Measurements from ENCODE around the gene MYO15B. TPM values are rescaled to one million over a fixed set of nuclear protein-coding genes. Genes with fewer than 3 reads are reported as not detected.

Gene MYO15B
- total and polyA plus RNA-seq, 2 experiments from 2014 or later: 1.3 to 7.2 TPM

DNA sequence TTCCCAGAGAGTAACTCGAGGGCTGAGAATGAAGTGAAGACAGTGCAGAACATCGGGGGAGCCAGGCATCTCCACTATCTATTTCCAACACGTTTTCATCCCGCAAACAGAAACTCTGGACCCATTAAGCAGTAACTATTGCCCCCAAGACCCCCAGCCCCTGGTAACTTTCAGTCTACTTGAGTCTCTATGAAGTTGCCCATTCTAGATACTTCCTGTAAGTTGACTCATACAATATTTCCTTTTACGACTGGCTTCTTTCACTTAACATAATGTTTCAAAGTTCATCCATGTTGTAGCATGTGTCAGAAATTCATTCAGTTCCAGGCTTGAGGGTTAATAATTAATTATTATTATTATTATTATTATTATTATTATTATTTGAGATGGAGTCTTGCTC, 19.5 kb downstream of the MYO15B start:
- no peaks in the 10 kb centered on the region for H3K79me2 ChIP-seq (ENCODE audit: insufficient read depth)
- WGBS, 2 experiments (ENCODE audit: low coverage in 1 of 2, low lambda C conversion rate in 2 of 2, missing lambda C conversion rate in 2 of 2): 84 to 85% methylated on average over 5 of the region's 5 CpGs
- DNase-seq: no peak
- H3K4me2 ChIP-seq (ENCODE audit: unreplicated experiment): no peak overlapping the region
- in situ Hi-C loops (cut with MboI): no loop called here
- no peak for TF ChIP-seq EZH2 (IDR thresholded peaks at IDR 0.05; ENCODE audit: insufficient read depth, poor library complexity, severe bottlenecking)
- no peaks in the 10 kb centered on the region for H3K36me3 ChIP-seq (ENCODE audit: low read depth)
- H4K20me1 ChIP-seq (ENCODE audit: insufficient read depth): no peaks in the 10 kb centered on the region
- no peak overlapping the region for H2AFZ ChIP-seq
- no peak overlapping the region for H3K4me3 ChIP-seq
- no peaks in the 10 kb centered on the region for H3F3A ChIP-seq (ENCODE audit: insufficient read depth)
- no peak overlapping the region for H3K9ac ChIP-seq
- H3K9me2 ChIP-seq (ENCODE audit: insufficient read depth): no peaks in the 10 kb centered on the region
- no peaks in the 10 kb centered on the region for H3K9me3 ChIP-seq (ENCODE audit: low read depth)
- 0 out of 2 replicates have a peak, but pooled peaks cover 5% of the 10 kb centered on the region for H3K4me1 ChIP-seq (ENCODE audit: insufficient read depth)
- no peaks in the 10 kb centered on the region for H3K27me3 ChIP-seq (replicated peaks; ENCODE audit: insufficient read depth)
- H3K27ac ChIP-seq: no peak overlapping the region

DNA sequence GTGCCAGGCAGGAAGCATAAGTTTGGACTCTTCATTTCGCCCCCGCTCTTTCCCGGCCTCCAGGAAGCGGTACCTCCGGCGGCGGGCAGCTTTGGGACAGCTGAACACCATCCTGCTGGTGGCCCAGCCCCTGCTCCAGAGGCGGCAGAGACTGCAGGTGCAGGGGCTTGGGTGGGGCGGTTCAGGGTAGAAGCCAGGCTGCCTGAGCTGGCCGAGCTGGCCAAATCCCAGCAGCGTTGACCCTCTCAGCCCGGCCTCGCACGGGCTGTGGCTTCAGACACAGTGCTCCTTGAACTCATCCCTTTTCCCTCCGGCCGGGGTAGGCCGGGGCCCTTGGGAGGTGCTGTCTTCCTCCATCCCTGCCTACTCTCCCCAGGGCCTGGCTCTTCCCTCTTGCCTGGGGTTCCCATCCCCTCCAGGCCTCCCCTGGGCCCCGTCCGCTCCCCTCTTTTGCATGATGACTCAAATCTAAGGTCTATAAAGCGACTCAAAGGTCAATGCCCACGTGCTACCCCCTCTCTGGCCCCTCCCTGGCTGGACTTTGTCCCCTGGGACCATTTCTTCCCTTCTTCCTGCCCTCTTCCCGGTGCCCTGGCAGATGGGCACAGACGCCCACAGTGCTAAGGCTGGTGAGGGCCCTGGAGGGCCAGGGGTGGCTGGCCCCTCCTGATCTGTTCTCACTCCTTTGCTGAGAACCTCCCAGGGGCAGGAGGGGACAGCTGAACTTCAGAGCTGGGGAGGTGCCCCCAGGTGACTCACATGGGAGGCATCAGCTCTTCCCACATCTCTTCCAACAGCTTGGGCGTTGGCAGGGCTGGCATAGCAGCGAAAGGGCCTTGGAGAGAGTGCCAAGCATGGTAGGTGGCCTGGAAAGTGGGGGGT, 22.7 kb downstream of the MYO15B start:
- Histone ChIP-seq H3K36me3 (ENCODE audit: low read depth) (no peaks in the 10 kb centered on the region), H3F3A (ENCODE audit: insufficient read depth) (no peaks in the 10 kb centered on the region), H3K9me3 (ENCODE audit: low read depth) (no peaks in the 10 kb centered on the region), H3K4me2 (ENCODE audit: unreplicated experiment) (no peak overlapping the region), H3K79me2 (ENCODE audit: insufficient read depth) (no peaks in the 10 kb centered on the region), H3K27ac (no peak overlapping the region), H3K4me1 (ENCODE audit: insufficient read depth) (no peaks in the 10 kb centered on the region), H2AFZ (no peak overlapping the region), H4K20me1 (ENCODE audit: insufficient read depth) (no peaks in the 10 kb centered on the region), H3K27me3 (replicated peaks; ENCODE audit: insufficient read depth) (no peaks in the 10 kb centered on the region), H3K4me3 (no peak overlapping the region), H3K9me2 (ENCODE audit: insufficient read depth) (no peaks in the 10 kb centered on the region), H3K9ac (no peak overlapping the region)
- TF ChIP-seq EZH2phosphoT487 (IDR thresholded peaks at IDR 0.05; ENCODE audit: insufficient read depth, low read depth) (no peak), EZH2 (IDR thresholded peaks at IDR 0.05; ENCODE audit: insufficient read depth, poor library complexity, severe bottlenecking) (no peak)
- peak; percentile 37 for DNase-seq
- WGBS, 2 experiments (ENCODE audit: low coverage in 1 of 2, low lambda C conversion rate in 2 of 2, missing lambda C conversion rate in 2 of 2): 84 to 86% methylated on average over 18 to 25 of the region's 25 CpGs
- in situ Hi-C loops (cut with MboI): loop anchor here (10.0 kb wide), 1 partner anchor 144 kb away; no protein-coding TSS in a partner anchor

DNA sequence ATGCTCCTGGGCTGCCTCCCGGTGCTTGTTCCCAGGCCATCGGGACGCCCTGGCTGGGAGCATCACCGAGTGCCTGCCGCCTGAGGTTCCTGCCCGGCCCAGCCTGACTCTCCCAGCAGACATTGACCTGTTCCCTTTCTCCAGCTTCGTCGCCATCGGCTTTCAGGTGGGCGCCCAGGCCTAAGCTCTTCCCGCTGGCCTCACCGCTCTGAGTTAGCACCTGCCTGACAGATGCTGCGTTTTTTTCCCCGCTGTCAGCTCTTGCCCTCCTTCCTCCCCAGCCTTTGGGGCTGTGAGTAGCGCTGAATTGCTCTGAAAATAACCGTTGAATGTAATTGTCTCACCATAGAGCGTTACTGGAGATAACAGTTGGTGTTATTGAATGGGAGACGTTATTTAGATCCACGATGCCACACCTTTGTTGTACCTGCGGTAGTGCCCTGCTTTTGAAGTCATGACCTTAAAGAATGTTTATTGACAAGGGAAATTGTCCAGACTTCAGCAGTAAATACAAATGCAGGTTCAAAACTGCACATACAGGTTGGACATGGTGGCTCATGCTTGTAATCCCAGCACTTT, 24.3 kb downstream of the MYO15B start:
- DNase-seq: no peak
- H3F3A ChIP-seq (ENCODE audit: insufficient read depth): no peaks in the 10 kb centered on the region
- H3K9me2 ChIP-seq (ENCODE audit: insufficient read depth): no peaks in the 10 kb centered on the region
- no peak overlapping the region for H3K27ac ChIP-seq
- no peak overlapping the region for H3K4me2 ChIP-seq (ENCODE audit: unreplicated experiment)
- H3K79me2 ChIP-seq (ENCODE audit: insufficient read depth): no peaks in the 10 kb centered on the region
- in situ Hi-C loops (cut with MboI): loop anchor here (10.0 kb wide), 1 partner anchor 143 kb away; no protein-coding TSS in a partner anchor
- H3K36me3 ChIP-seq (ENCODE audit: low read depth): no peaks in the 10 kb centered on the region
- no peaks in the 10 kb centered on the region for H3K9me3 ChIP-seq (ENCODE audit: low read depth)
- no peak overlapping the region for H3K9ac ChIP-seq
- H3K27me3 ChIP-seq (replicated peaks; ENCODE audit: insufficient read depth): no peaks in the 10 kb centered on the region
- H2AFZ ChIP-seq: no peak overlapping the region
- no peaks in the 10 kb centered on the region for H4K20me1 ChIP-seq (ENCODE audit: insufficient read depth)
- H3K4me1 ChIP-seq (ENCODE audit: insufficient read depth): no peaks in the 10 kb centered on the region
- TF ChIP-seq EZH2 (IDR thresholded peaks at IDR 0.05; ENCODE audit: insufficient read depth, poor library complexity, severe bottlenecking): no peak
- no peak overlapping the region for H3K4me3 ChIP-seq
- 82 to 85% methylated on average over 20 of the region's 20 CpGs for WGBS, 2 experiments (ENCODE audit: low coverage in 1 of 2, low lambda C conversion rate in 2 of 2, missing lambda C conversion rate in 2 of 2)

DNA sequence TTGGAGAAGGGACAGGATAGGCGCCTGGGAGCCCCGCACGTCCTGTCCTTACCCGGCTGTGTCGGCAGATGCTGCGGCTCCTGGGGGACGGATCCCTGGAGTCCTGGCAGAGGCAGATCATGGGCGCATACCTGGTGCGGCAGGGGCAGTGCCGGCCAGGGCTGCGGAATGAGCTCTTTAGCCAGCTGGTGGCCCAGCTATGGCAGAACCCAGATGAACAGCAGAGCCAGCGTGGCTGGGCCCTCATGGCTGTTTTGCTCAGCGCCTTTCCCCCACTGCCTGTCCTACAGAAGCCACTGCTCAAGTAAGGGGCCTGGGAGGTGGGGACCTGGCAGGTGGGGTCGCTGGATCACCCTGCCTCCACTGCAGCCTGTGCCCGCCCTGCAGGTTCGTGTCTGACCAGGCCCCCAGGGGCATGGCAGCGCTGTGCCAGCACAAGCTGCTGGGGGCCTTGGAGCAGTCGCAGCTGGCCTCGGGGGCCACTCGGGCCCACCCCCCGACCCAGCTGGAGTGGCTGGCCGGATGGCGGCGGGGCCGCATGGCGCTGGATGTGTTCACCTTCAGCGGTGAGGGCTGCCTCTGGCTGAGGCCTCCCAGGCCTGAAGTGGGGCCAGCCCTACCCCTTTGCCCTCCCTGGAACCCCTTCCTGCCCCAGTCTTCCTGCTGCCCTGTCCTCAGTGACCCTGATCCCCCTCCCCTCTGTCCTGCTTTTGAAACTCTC, 25.5 kb downstream of the MYO15B start:
- no peaks in the 10 kb centered on the region for H3K4me1 ChIP-seq (ENCODE audit: insufficient read depth)
- H3K9me3 ChIP-seq (ENCODE audit: low read depth): no peaks in the 10 kb centered on the region
- in situ Hi-C loops (cut with MboI): loop anchor here (10.0 kb wide), 1 partner anchor 142 kb away; no protein-coding TSS in a partner anchor
- no peaks in the 10 kb centered on the region for H3F3A ChIP-seq (ENCODE audit: insufficient read depth)
- no peak overlapping the region for H3K4me3 ChIP-seq
- no peaks in the 10 kb centered on the region for H3K36me3 ChIP-seq (ENCODE audit: low read depth)
- no peak for DNase-seq
- H3K9ac ChIP-seq: no peak overlapping the region
- WGBS, 2 experiments (ENCODE audit: low coverage in 1 of 2, low lambda C conversion rate in 2 of 2, missing lambda C conversion rate in 2 of 2): 89 to 91% methylated on average over 23 to 27 of the region's 27 CpGs
- no peak for TF ChIP-seq EZH2phosphoT487 (IDR thresholded peaks at IDR 0.05; ENCODE audit: insufficient read depth, low read depth)
- TF ChIP-seq EZH2 (IDR thresholded peaks at IDR 0.05; ENCODE audit: insufficient read depth, poor library complexity, severe bottlenecking): no peak
- H3K79me2 ChIP-seq (ENCODE audit: insufficient read depth): no peaks in the 10 kb centered on the region
- no peaks in the 10 kb centered on the region for H3K9me2 ChIP-seq (ENCODE audit: insufficient read depth)
- H3K27me3 ChIP-seq (replicated peaks; ENCODE audit: insufficient read depth): no peaks in the 10 kb centered on the region
- H3K27ac ChIP-seq: no peak overlapping the region
- H4K20me1 ChIP-seq (ENCODE audit: insufficient read depth): no peaks in the 10 kb centered on the region
- no peak overlapping the region for H2AFZ ChIP-seq
- no peak overlapping the region for H3K4me2 ChIP-seq (ENCODE audit: unreplicated experiment)
